ENCODE results near the gene MAEA.

The MAEA gene

GRCh38 chr4:1382776-1383727 lies 93.4 kb downstream of the MAEA start:
- no peak for DNase-seq

- no peak for DNase-seq
Observed at GRCh38 chr4:1383728-1384591, 94.3 kb downstream of the MAEA start.

- no peak for DNase-seq
Observed at GRCh38 chr4:1384675-1385372, 95.1 kb downstream of the MAEA start.

- DNase-seq = no peak
Observed at GRCh38 chr4:1385373-1386340, 96.0 kb downstream of the MAEA start.
